ENCODE data around the gene ARRDC2.

The ARRDC2 gene

DNA sequence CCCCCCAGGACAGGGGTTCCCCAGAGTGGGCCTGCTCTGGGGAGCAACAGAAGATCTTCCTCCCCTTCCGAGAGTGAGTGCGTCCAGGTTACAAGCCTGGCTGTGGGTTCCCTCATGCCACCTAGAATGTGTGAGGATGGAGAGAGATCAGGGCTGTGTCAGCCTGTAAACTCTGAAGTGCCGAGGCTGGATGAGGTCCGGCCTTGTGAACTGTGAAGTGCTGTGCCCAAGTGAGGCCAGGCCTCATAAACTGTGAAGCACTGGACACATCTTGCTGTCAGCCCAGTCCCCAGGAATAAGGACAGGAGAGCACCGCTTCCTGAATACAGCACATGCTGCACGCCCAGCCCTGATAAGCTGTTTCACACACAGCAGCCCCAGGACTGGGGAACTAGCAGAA, 33.4 kb upstream of the ARRDC2 start:
- no peak overlapping the region for H3K4me3 ChIP-seq (ENCODE audit: low read depth, low read length)
- no peak for DNase-seq (ENCODE audit: low read depth)
- TF ChIP-seq, protein P1, sequence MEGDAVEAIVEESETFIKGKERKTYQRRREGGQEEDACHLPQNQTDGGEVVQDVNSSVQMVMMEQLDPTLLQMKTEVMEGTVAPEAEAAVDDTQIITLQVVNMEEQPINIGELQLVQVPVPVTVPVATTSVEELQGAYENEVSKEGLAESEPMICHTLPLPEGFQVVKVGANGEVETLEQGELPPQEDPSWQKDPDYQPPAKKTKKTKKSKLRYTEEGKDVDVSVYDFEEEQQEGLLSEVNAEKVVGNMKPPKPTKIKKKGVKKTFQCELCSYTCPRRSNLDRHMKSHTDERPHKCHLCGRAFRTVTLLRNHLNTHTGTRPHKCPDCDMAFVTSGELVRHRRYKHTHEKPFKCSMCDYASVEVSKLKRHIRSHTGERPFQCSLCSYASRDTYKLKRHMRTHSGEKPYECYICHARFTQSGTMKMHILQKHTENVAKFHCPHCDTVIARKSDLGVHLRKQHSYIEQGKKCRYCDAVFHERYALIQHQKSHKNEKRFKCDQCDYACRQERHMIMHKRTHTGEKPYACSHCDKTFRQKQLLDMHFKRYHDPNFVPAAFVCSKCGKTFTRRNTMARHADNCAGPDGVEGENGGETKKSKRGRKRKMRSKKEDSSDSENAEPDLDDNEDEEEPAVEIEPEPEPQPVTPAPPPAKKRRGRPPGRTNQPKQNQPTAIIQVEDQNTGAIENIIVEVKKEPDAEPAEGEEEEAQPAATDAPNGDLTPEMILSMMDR (IDR thresholded peaks at IDR 0.05; ENCODE audit: low read depth, low read length), result no peak

DNA sequence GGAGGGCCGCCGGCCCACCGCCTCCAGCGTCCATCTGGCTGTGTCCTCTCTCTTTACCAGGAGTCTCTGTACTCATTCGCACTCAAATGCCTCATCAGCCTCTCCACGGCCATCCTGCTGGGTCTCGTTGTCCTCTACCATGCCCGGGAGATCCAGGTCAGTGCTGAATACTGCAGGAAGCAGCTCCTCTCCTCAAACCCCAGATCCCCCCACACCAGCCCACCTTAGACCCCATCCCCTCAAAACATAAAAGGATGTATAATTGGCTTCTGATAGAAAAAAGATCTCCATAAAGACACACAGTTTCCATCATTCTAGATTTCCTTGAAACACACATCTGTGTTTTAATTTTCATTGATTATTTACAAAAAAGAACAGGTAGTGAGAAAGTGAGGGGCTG, 32.9 kb upstream of the ARRDC2 start:
- no peak for DNase-seq (ENCODE audit: low read depth)
- TF ChIP-seq POLR2A (IDR thresholded peaks at IDR 0.05; ENCODE audit: extremely low read depth, insufficient read length), result no peak
- TF ChIP-seq MYC (IDR thresholded peaks at IDR 0.05; ENCODE audit: low read depth, low read length), result no peak
- TF ChIP-seq, protein P1 (IDR thresholded peaks at IDR 0.05; ENCODE audit: low read depth, low read length), result no peak
- TF ChIP-seq, protein P2, sequence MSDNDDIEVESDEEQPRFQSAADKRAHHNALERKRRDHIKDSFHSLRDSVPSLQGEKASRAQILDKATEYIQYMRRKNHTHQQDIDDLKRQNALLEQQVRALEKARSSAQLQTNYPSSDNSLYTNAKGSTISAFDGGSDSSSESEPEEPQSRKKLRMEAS (IDR thresholded peaks at IDR 0.05; ENCODE audit: low read depth, low read length), result no peak
- H3K4me3 ChIP-seq (ENCODE audit: low read depth, low read length), result no peak overlapping the region

DNA sequence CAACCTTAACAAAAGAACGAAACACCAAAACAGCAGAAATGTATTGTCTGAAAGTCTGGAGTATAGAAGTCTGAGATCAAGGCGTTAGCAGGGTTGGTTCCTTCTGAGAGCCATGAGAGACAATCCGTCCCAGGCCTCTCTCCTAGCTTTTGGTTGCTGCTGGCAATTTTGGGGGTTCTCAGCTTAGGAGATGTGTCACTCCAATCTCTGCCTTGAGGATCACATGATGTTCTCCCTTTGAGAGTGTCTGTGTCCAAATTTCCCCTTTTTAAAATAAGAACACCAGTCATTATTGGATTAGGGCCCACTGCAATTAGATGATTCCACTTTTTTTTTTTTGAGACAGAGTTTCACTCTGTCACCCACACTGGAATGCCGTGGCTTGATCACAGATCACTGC, 30.9 kb upstream of the ARRDC2 start:
- DNase-seq (ENCODE audit: low read depth), result no peak
- TF ChIP-seq, protein P1 (IDR thresholded peaks at IDR 0.05; ENCODE audit: low read depth, low read length), result no peak
- TF ChIP-seq POLR2A (IDR thresholded peaks at IDR 0.05; ENCODE audit: extremely low read depth, insufficient read length), result no peak
- TF ChIP-seq, protein P2 (IDR thresholded peaks at IDR 0.05; ENCODE audit: low read depth, low read length), result no peak
- H3K4me3 ChIP-seq (ENCODE audit: low read depth, low read length), result no peak overlapping the region

DNA sequence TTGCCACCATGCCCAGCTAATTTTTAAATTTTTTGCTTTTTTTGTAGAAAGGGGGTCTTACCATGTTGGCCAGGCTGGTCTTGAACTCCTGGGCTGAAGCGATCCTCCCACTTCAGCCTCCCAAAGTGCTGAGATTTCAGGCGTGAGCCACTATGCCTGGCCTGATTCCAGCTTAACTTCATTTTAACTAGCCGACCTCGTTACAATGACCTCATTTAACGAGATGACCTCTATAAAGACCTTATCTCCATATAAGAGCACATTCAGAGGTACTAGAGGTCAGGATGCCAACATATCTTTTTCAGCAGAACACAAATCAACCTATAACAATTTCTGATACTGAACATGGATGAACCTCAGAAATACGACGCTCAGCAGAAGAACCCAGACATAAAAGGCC, 30.5 kb upstream of the ARRDC2 start:
- no peak overlapping the region for H3K4me3 ChIP-seq (ENCODE audit: low read depth, low read length)
- TF ChIP-seq, protein P1 (IDR thresholded peaks at IDR 0.05; ENCODE audit: low read depth, low read length), result no peak
- TF ChIP-seq, protein P2 (IDR thresholded peaks at IDR 0.05; ENCODE audit: low read depth, low read length), result no peak
- no peak for TF ChIP-seq POLR2A (IDR thresholded peaks at IDR 0.05; ENCODE audit: extremely low read depth, insufficient read length)
- TF ChIP-seq MYC (IDR thresholded peaks at IDR 0.05; ENCODE audit: low read depth, low read length), result no peak

DNA sequence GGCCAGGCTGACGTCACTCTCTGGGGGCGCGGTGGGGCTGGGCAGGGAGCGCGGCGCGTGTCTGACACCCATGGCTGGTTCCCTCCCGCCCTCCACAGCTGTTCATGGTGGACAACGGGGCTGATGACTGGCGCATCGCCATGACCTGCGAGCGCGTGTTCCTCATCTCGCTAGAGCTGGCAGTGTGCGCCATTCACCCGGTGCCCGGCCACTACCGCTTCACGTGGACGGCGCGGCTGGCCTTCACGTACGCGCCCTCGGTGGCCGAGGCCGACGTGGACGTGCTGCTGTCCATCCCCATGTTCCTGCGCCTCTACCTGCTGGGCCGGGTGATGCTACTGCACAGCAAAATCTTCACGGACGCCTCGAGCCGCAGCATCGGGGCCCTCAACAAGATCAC, 26.4 kb upstream of the ARRDC2 start:
- no peak for TF ChIP-seq POLR2A (IDR thresholded peaks at IDR 0.05; ENCODE audit: extremely low read depth, insufficient read length)
- TF ChIP-seq, protein P2 (IDR thresholded peaks at IDR 0.05; ENCODE audit: low read depth, low read length), result no peak
- TF ChIP-seq, protein P1 (IDR thresholded peaks at IDR 0.05; ENCODE audit: low read depth, low read length), result no peak
- no peak for TF ChIP-seq MYC (IDR thresholded peaks at IDR 0.05; ENCODE audit: low read depth, low read length)
- DNase-seq (ENCODE audit: low read depth), result no peak
- no peak overlapping the region for H3K4me3 ChIP-seq (ENCODE audit: low read depth, low read length)

More for the DNA sequence above, 30.5 kb upstream of the ARRDC2 start:
- no peak for DNase-seq (ENCODE audit: low read depth)

DNA sequence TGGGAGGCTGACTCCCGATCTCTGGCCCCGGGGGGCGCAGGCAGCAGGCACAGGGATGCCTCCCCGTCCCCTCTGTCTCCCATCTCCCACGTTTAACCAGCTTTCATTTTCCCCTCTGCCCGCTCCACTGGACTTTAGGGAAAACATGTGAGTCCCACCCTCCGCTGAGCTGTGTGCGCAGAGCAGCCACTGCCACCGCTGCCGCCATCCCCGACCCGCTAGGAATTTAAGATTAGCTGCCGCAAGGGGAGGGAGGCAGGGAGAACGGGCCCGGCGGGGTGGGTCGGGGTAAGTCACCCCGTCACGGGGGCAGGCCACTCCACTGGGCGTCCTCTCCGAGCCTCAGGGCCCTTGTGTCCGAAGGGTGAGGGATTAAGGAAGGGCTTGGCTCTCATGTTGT, 25.5 kb upstream of the ARRDC2 start:
- H3K4me3 ChIP-seq (ENCODE audit: low read depth, low read length), result no peak overlapping the region
- TF ChIP-seq, protein P2 (IDR thresholded peaks at IDR 0.05; ENCODE audit: low read depth, low read length), result no peak
- no peak for TF ChIP-seq MYC (IDR thresholded peaks at IDR 0.05; ENCODE audit: low read depth, low read length)
- TF ChIP-seq, protein P1 (IDR thresholded peaks at IDR 0.05; ENCODE audit: low read depth, low read length), result no peak
- TF ChIP-seq POLR2A (IDR thresholded peaks at IDR 0.05; ENCODE audit: extremely low read depth, insufficient read length), result no peak
- DNase-seq (ENCODE audit: low read depth), result no peak

Measured in NB4 (cell line).